Thyroid gland (tissue), 4 donors: ENCODE results near the gene ITPRIPL2. TPM values are rescaled to one million over a fixed set of nuclear protein-coding genes. Genes with fewer than 3 reads are reported as not detected.

Experiments used
- DNase-seq, 2 donors: peaks; one replicate each; pipeline ENCODE4 v3.0.0-alpha.2; 2019
- H3K27ac ChIP-seq, 3 donors: fragments of 200-600 bp; sonication (generic); 1 replicate in 2 of 3; 2 replicates in 1 of 3; pipeline ENCODE4 v1.5.1; 2016 to 2019; ENCODE audit warnings: mild to moderate bottlenecking in 1 of 3, moderate library complexity in 1 of 3
- H3K27me3 ChIP-seq: fragments of 200-600 bp; sonication (generic); one replicate; pipeline ENCODE4 v1.5.1; 2019
- H3K36me3 ChIP-seq, 2 donors: fragments of 200-600 bp; sonication (generic); one replicate each; pipeline ENCODE4 v1.5.1; 2016 to 2019
- H3K4me1 ChIP-seq, 2 donors: fragments of 200-600 bp; sonication (generic); one replicate each; pipeline ENCODE4 v1.5.1; 2017 to 2019
- H3K4me3 ChIP-seq, 3 donors: fragments of 200-600 bp; sonication (generic); replicated peaks in 1 of 3; 1 replicate in 2 of 3; 2 replicates in 1 of 3; pipeline ENCODE4 v1.5.1; 2016; ENCODE audit warnings: mild to moderate bottlenecking in 1 of 3
- H3K9me3 ChIP-seq: fragments of 200-600 bp; sonication (generic); one replicate; pipeline ENCODE4 v1.5.1; 2017
- POLR2A ChIP-seq, 2 donors: fragments of 450-650 bp; IDR thresholded peaks; one replicate each; pipeline ENCODE4 v1.6.1; 2017; ENCODE audit warnings: antibody characterized with exemption in 2 of 2, mild to moderate bottlenecking in 2 of 2, moderate library complexity in 1 of 2
- WGBS, 2 donors: methylation state at CpG; one replicate each; pipeline ENCODE4 v1.1.5; 2017; 5-methylcytosine and 5-hydroxymethylcytosine counted together
- intact Hi-C: fragments of 100-400 bp; cut with DNase I; formaldehyde crosslinking; loops from one replicate; pipeline ENCODE4 v1.15.1; 2023
- total RNA-seq, 4 donors: library from RNA; depleted of rRNA; stranded (reverse); fragments of >200 nt; gene quantifications; one replicate each; pipeline ENCODE4 v1.2.3, GENCODE V29; 2016
- TF ChIP-seq, protein P1 (sequence below), 6 experiments: fragments of 200-600 bp in 3 of 6; fragments of 450-650 bp in 3 of 6; sonication (generic) in 3 of 6; IDR thresholded peaks; one replicate each; pipeline ENCODE4 v1.5.1; 2016 to 2019; ENCODE audit warnings: antibody characterized with exemption in 6 of 6, mild to moderate bottlenecking in 2 of 6, inconsistent platforms in 1 of 6, moderate library complexity in 1 of 6

ITPRIPL2 gene
- total RNA-seq, 4 donors from 2014 or later, result 34.2 to 47.0 (median 39.7) TPM

DNA sequence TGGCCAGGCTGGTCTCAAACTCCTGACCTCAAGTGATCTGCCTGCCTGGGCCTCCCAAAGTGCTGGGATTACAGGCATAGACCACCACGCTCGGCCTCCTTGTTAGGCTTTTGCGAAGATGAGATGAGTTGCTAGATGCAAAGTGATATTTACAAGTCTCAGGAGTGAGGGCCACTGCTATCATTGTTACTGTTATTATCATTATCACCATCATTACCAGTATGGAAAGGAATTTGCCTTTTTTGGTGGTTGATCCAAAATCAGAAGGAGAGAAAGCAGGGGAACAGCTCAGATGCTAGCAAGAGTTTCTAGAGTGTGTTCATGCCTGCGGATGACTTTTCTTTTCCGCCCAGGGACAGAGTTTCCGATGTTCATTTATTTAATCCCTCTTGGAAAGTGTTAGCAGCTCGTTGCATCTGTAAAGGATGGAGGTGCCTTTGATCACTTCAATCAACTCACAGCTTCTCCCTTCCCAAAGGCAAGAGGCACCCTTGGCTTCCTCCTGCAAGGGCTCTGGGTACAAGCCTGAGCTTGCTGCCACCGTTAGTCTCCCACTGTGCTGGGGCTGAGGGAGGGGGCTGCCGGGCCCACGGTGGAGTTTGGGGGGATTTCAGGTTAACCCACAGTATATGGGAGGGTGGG lies 21.6 kb downstream of the ITPRIPL2 start:
- 62 to 63% methylated on average over 10 of the region's 10 CpGs for WGBS, 2 donors
- intact Hi-C loops, result no loop called here
- DNase-seq, result no peak
- no peak overlapping the region for H3K27ac ChIP-seq
- H3K4me3 ChIP-seq, result no peak overlapping the region
- H3K9me3 ChIP-seq, result no peaks in the 10 kb centered on the region
- no peaks in the 10 kb centered on the region for H3K27me3 ChIP-seq
- H3K4me1 ChIP-seq, result peaks cover 0 to 36% of the 10 kb centered on the region in 2 donors
- TF ChIP-seq, protein P1, sequence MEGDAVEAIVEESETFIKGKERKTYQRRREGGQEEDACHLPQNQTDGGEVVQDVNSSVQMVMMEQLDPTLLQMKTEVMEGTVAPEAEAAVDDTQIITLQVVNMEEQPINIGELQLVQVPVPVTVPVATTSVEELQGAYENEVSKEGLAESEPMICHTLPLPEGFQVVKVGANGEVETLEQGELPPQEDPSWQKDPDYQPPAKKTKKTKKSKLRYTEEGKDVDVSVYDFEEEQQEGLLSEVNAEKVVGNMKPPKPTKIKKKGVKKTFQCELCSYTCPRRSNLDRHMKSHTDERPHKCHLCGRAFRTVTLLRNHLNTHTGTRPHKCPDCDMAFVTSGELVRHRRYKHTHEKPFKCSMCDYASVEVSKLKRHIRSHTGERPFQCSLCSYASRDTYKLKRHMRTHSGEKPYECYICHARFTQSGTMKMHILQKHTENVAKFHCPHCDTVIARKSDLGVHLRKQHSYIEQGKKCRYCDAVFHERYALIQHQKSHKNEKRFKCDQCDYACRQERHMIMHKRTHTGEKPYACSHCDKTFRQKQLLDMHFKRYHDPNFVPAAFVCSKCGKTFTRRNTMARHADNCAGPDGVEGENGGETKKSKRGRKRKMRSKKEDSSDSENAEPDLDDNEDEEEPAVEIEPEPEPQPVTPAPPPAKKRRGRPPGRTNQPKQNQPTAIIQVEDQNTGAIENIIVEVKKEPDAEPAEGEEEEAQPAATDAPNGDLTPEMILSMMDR (IDR thresholded peaks at IDR 0.05), result no peak
- no peak for TF ChIP-seq POLR2A (IDR thresholded peaks at IDR 0.05)
- H3K36me3 ChIP-seq, result no peaks in the 10 kb centered on the region

DNA sequence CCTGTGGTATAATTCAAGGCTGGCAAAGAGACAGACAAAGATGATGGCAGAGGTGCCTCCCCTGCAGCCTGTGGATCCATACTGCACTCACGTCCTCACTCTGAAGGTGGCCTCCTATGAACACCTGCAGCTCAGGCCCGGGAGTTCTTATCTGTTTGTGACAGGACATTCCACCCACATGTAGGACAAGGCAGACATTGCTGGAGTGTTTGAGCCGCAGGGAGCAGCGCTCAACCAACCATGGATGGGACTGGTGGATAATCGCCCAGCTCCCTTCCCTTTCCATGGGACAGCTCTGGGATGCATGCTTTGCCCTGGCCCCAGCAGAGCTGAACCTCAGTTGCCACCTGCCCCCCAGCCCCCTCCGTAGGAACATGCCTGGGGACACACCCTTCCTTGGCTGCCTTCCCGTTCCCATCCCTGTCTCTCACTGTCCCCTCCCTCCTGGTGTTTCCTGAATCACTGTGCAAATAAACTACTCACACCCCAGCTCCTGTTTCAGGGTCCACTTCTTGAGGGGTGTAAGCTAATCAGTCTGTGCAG lies 22.2 kb downstream of the ITPRIPL2 start:
- Histone ChIP-seq H3K9me3 (no peaks in the 10 kb centered on the region), H3K4me1 (peaks cover 0 to 36% of the 10 kb centered on the region in 2 donors), H3K36me3 (no peaks in the 10 kb centered on the region), H3K27me3 (no peaks in the 10 kb centered on the region), H3K27ac (no peak overlapping the region), H3K4me3 (no peak overlapping the region)
- TF ChIP-seq POLR2A (IDR thresholded peaks at IDR 0.05), result no peak
- TF ChIP-seq, protein P1 (IDR thresholded peaks at IDR 0.05), result no peak
- WGBS, 2 donors, result 26 to 42% methylated on average over 5 to 7 of the region's 7 CpGs
- peak in 1 of 2 donors; percentile 34 for DNase-seq
- intact Hi-C loops, result no loop called here

DNA sequence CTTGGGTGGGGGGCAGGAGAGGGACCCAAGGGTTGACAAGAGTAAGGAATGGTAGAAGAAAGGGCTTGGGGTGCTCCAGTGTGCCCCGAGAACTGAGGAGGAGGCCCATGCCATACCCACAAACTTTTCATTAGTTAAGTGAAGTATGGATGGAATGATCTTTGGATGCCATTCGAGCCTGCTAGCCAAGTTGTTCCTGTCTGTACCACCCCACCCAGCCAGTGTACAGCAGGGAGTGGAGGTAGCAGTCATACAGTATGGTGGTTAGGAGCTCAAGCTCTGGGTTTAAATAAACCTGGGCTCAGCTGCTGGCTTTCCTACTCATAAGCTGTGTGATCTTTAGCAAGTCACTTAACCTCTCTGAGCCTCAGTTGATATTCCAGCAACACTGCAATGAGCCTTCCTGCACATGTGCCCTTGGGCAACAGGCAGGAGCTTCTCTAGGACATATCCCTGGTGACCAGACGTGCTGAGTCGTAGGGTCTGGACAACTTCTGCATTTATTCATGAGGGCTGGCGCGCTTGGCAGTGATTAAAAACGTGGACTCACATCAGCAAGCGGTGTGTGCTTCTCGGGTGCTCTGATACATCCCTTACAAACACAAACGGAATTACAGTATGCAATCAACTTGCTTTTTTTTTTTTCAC lies 22.9 kb downstream of the ITPRIPL2 start:
- Histone ChIP-seq H3K9me3 (no peaks in the 10 kb centered on the region), H3K4me1 (peaks cover 0 to 36% of the 10 kb centered on the region in 2 donors), H3K36me3 (no peaks in the 10 kb centered on the region), H3K4me3 (no peak overlapping the region), H3K27ac (no peak overlapping the region), H3K27me3 (no peaks in the 10 kb centered on the region)
- 66 to 67% methylated on average over 10 of the region's 10 CpGs for WGBS, 2 donors
- no peak for TF ChIP-seq POLR2A (IDR thresholded peaks at IDR 0.05)
- TF ChIP-seq, protein P1 (IDR thresholded peaks at IDR 0.05), result no peak
- DNase-seq, result peak in 1 of 2 donors; percentile 10
- intact Hi-C loops, result no loop called here

DNA sequence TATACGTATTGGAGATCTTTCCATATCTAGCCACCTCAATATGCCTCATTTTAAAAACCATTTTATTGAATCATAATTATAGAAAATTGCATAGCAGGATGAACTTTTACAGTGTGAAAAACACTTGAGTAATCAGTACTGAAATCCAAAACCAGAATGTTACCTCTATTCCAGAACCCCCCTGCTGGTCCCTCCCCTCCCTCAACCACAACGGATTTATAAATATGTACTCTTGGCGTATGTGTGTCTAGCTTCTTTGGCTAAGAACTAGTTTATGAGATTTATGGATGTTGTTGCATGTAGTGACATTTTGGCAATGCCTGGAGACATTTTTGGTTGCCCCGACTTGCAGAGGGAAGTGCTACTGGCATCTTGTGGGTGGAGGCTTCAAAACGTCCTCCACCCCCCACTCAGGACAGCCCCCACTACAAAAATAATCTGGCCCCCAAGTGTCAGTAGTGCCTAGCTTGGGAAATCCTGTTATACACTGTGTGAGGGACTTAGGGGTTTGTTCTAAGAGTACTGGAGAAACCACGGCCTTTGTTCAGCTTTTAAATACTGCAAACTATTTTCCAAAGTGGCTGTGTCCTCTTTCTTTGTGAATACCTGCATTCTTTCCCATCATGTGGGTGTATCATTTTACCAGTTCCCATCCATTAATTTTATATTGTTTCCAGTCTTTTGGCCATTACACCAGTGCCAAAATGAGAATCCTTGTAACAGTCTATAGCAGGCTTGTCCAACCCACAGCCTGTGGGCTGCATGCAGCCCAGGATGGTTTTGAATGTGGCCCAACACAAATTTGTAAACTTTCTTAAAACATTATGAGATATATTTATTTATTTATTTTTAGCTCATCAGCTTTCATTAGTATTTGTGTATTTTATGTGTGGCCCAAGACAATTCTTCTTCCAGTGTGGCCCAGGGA lies 23.7 kb downstream of the ITPRIPL2 start:
- intact Hi-C loops, result no loop called here
- H3K36me3 ChIP-seq, result no peaks in the 10 kb centered on the region
- H3K27me3 ChIP-seq, result no peaks in the 10 kb centered on the region
- no peak for DNase-seq
- H3K27ac ChIP-seq, result peak overlapping the region in 1 of 3 donors; percentile 1
- H3K4me1 ChIP-seq, result peaks cover 0 to 30% of the 10 kb centered on the region in 2 donors
- TF ChIP-seq POLR2A (IDR thresholded peaks at IDR 0.05), result no peak
- TF ChIP-seq, protein P1 (IDR thresholded peaks at IDR 0.05), result no peak
- 47 to 60% methylated on average over 6 of the region's 6 CpGs for WGBS, 2 donors
- H3K9me3 ChIP-seq, result no peaks in the 10 kb centered on the region
- H3K4me3 ChIP-seq, result no peak overlapping the region
